ENCODE results near the gene SAMM50. TPM values are rescaled to one million over a fixed set of nuclear protein-coding genes. Genes with fewer than 3 reads are reported as not detected.

SAMM50 gene
- total RNA-seq, 1 donor from 2014 or later, result 60.5 TPM

DNA sequence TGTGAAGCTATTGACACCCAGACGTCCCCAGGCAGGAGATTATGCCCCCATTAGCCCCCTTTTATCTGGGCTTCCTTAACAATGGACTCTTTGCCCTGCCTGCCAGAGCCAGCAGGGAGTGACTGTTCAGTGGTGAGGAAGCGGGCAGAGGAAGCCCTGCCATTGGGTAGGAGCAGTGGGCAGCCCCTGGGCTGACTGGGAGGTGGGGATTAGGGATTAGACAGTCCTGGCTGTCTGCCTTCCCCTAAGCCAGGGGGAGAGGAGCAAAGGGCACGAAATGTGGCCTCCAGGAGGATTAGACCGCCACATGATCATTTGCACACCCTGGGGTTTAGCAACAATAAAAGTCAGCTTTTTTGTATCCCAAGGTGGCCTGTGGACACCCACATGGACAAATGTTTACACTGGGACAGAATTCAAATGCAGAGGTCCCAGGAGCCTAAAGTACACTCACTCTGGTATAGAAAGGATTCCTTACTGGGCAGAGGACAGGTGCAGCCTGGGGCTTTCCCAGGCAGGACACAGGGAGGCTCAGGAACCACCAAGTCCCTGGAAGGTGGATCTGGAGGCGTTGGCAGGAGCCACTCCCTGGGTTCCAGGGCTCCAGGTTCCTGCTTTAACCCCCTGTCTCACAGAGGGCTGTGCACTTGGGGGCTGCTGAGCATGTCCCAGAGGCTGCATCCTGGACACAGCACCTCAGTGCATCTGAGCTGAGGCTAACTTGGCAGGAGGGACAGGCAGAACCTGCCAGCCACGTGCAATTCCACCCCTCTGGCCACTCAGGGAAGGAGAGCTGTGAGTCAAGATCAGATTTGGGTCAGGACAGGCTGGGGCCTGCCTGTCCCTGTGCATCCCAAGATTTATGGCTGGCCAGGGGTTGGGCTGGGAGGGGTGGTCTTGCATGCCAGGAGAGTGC lies 29.6 kb upstream of the SAMM50 start:
- Mint-ChIP-seq H3K4me1 (peaks cover 3% of the 10 kb centered on the region), H3K36me3 (ENCODE audit: low read depth) (no peaks in the 10 kb centered on the region), H3K4me3 (peak overlapping the region; percentile 63), H3K9me3 (no peaks in the 10 kb centered on the region), H3K27me3 (peaks cover 12% of the 10 kb centered on the region), H3K27ac (no peak overlapping the region)
- intact Hi-C loops (cut with micrococcal nuclease), result no loop called here
- DNase-seq, result no peak

DNA sequence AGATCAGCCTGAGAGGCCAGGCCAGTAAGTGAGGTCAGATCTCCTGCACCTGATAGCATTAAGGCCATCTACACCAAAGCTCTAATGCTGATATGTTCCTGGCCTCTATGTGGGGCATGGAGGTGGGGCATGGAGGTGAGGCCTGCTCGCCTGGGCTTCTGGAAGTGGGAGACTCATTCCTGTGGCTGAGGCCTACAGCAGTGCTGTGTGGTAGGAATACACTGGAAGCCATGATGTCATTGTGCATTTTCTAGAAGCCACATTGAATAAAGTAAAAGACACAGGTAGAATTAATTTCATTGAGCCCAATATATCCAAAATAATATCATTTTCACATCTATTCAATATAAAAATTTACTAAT lies 28.9 kb upstream of the SAMM50 start:
- DNase-seq, result no peak
- Mint-ChIP-seq H3K27me3 (peaks cover 10% of the 10 kb centered on the region), H3K4me1 (peaks cover 3% of the 10 kb centered on the region), H3K9me3 (no peaks in the 10 kb centered on the region), H3K4me3 (no peak overlapping the region), H3K27ac (no peak overlapping the region), H3K36me3 (ENCODE audit: low read depth) (no peaks in the 10 kb centered on the region)
- intact Hi-C loops (cut with micrococcal nuclease), result no loop called here

DNA sequence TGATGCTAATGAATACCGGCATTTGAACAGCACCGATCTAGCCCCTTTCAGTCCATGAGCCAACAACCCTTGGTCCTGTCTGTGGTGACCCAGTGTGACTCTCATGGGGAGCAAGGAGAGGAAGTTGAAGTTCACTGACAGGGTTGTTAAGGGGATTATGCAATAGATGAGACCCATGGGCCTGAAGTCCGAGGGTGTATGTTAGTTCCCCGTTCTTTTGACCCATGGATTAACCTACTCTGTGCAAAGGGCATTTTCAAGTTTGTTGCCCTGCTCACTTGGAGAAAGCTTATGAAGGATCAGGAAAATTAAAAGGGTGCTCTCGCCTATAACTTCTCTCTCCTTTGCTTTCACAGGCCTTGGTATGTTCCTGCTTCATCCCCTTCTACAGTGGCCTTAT lies 26.8 kb upstream of the SAMM50 start:
- Mint-ChIP-seq H3K27me3 (peaks cover 7% of the 10 kb centered on the region), H3K36me3 (ENCODE audit: low read depth) (no peaks in the 10 kb centered on the region), H3K27ac (no peak overlapping the region), H3K9me3 (no peaks in the 10 kb centered on the region), H3K4me1 (no peaks in the 10 kb centered on the region), H3K4me3 (no peak overlapping the region)
- no peak for DNase-seq
- intact Hi-C loops (cut with micrococcal nuclease), result no loop called here

DNA sequence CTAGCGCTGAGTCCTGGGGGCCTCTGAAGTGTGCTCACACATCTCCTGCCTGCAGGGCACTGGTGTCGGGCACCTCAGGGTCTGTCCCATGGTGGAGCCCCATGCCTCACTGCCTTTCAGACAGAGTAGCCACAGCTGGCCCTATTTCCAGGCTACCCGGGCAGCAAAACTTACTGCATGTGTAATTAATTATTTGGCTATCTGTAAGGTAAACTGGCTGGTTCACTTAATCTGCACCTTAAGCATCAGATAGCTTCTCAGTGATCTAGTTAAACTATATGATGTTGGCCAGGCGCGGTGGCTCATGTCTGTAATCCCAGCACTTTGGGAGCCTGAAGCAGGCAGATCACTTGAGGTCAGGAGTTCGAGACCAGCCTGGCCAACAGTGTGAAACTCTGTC lies 26.3 kb upstream of the SAMM50 start:
- intact Hi-C loops (cut with micrococcal nuclease), result no loop called here
- no peak overlapping the region for H3K4me3 Mint-ChIP-seq
- H3K9me3 Mint-ChIP-seq, result no peaks in the 10 kb centered on the region
- no peaks in the 10 kb centered on the region for H3K4me1 Mint-ChIP-seq
- H3K36me3 Mint-ChIP-seq (ENCODE audit: low read depth), result no peaks in the 10 kb centered on the region
- H3K27me3 Mint-ChIP-seq, result peaks cover 7% of the 10 kb centered on the region
- DNase-seq, result no peak
- no peak overlapping the region for H3K27ac Mint-ChIP-seq

GRCh38 chr22:43931771-43932170 lies 23.5 kb upstream of the SAMM50 start:
- no peak overlapping the region for H3K27ac Mint-ChIP-seq
- no peak overlapping the region for H3K4me3 Mint-ChIP-seq

GRCh38 chr22:43941449-43941848 lies 13.8 kb upstream of the SAMM50 start:
- intact Hi-C loops (cut with micrococcal nuclease), result no loop called here
- no peak overlapping the region for H3K4me3 Mint-ChIP-seq
- DNase-seq, result no peak
- no peaks in the 10 kb centered on the region for H3K4me1 Mint-ChIP-seq
- no peaks in the 10 kb centered on the region for H3K9me3 Mint-ChIP-seq
- H3K27ac Mint-ChIP-seq, result no peak overlapping the region
- no peaks in the 10 kb centered on the region for H3K36me3 Mint-ChIP-seq (ENCODE audit: low read depth)
- H3K27me3 Mint-ChIP-seq, result peaks cover 3% of the 10 kb centered on the region

More at GRCh38 chr22:43931771-43932170, 23.5 kb upstream of the SAMM50 start:
- intact Hi-C loops (cut with micrococcal nuclease), result no loop called here
- H3K9me3 Mint-ChIP-seq, result no peaks in the 10 kb centered on the region
- H3K27me3 Mint-ChIP-seq, result peaks cover 2% of the 10 kb centered on the region
- no peak for DNase-seq
- H3K4me1 Mint-ChIP-seq, result no peaks in the 10 kb centered on the region
- no peaks in the 10 kb centered on the region for H3K36me3 Mint-ChIP-seq (ENCODE audit: low read depth)

DNA sequence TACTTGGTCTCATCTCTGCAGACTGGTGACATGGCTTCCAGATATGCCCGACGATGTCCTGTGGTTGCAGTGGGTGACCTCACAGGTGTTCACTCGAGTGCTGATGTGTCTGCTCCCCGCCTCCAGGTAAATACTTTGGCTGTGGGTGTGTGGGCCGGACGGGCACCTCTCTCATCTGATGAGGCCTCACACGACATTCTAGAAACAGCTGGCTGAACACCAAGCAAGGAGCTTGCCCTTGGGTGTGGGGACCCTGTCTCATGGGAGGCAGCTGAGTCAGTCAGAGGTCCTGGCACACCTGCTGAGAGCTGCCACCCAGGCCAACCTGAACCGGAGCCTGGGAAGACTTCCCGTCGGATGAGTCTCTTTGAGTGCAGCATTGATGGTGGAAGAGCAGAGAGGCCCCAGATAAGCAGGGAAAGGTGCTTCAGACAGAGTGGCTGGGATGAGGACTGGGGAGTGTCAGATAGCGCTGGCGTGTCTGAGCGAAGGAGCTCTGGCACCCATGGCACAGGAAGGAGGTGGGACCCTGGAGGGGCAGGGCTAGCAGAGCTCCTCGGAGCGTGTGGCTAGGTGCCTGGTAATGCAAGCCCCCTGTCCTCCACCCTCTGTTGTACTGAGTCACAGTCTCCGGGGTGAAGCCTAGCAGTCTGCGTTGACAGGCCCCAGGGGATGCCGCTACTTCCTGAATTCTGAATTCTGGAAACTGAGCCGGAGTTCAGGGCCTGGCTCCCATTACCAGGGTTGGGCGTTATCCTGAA lies 10.4 kb upstream of the SAMM50 start:
- H3K27me3 Mint-ChIP-seq, result peaks cover 3% of the 10 kb centered on the region
- H3K27ac Mint-ChIP-seq, result no peak overlapping the region
- H3K4me3 Mint-ChIP-seq, result no peak overlapping the region
- intact Hi-C loops (cut with micrococcal nuclease), result no loop called here
- no peaks in the 10 kb centered on the region for H3K4me1 Mint-ChIP-seq
- no peaks in the 10 kb centered on the region for H3K9me3 Mint-ChIP-seq
- H3K36me3 Mint-ChIP-seq (ENCODE audit: low read depth), result no peaks in the 10 kb centered on the region
- no peak for DNase-seq

- H3K36me3 Mint-ChIP-seq (ENCODE audit: low read depth), result no peaks in the 10 kb centered on the region
- H3K4me3 Mint-ChIP-seq, result no peak overlapping the region
- peaks cover 3% of the 10 kb centered on the region for H3K27me3 Mint-ChIP-seq
- intact Hi-C loops (cut with micrococcal nuclease), result loop anchor here (1.0 kb wide), 1 partner anchor 63 kb away; no protein-coding TSS in a partner anchor
- no peaks in the 10 kb centered on the region for H3K4me1 Mint-ChIP-seq
- no peaks in the 10 kb centered on the region for H3K9me3 Mint-ChIP-seq
- peak overlapping the region; percentile 16 for H3K27ac Mint-ChIP-seq
- peak; percentile 92 for DNase-seq
Measured at GRCh38 chr22:43945632-43946383, 9.4 kb upstream of the SAMM50 start.

DNA sequence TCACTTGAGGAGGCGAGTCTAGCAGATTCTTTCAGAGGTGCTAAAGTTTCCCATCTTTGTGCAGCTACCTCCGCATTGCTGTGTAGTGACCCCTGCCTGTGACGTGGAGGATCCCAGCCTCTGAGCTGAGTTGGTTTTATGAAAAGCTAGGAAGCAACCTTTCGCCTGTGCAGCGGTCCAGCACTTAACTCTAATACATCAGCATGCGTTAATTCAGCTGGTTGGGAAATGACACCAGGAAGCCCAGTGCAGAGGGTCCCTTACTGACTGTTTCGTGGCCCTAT lies 8.9 kb upstream of the SAMM50 start:
- H3K27ac Mint-ChIP-seq, result no peak overlapping the region
- H3K4me3 Mint-ChIP-seq, result no peak overlapping the region
- intact Hi-C loops (cut with micrococcal nuclease), result loop anchor here (1.0 kb wide), 1 partner anchor 63 kb away; no protein-coding TSS in a partner anchor
- no peaks in the 10 kb centered on the region for H3K36me3 Mint-ChIP-seq (ENCODE audit: low read depth)
- H3K9me3 Mint-ChIP-seq, result no peaks in the 10 kb centered on the region
- H3K27me3 Mint-ChIP-seq, result peaks cover 3% of the 10 kb centered on the region
- no peak for DNase-seq
- no peaks in the 10 kb centered on the region for H3K4me1 Mint-ChIP-seq

- no peak overlapping the region for H3K4me3 Mint-ChIP-seq
- intact Hi-C loops (cut with micrococcal nuclease), result no loop called here
- H3K9me3 Mint-ChIP-seq, result no peaks in the 10 kb centered on the region
- H3K36me3 Mint-ChIP-seq (ENCODE audit: low read depth), result no peaks in the 10 kb centered on the region
- H3K27me3 Mint-ChIP-seq, result peaks cover 2% of the 10 kb centered on the region
- H3K27ac Mint-ChIP-seq, result no peak overlapping the region
- no peak for DNase-seq
- H3K4me1 Mint-ChIP-seq, result peaks cover under 1% of the 10 kb centered on the region
Measured at GRCh38 chr22:43948836-43949406, 6.3 kb upstream of the SAMM50 start.

- H3K27me3 Mint-ChIP-seq, result no peaks in the 10 kb centered on the region
- H3K4me3 Mint-ChIP-seq, result no peak overlapping the region
- no peaks in the 10 kb centered on the region for H3K9me3 Mint-ChIP-seq
- intact Hi-C loops (cut with micrococcal nuclease), result no loop called here
- peaks cover under 1% of the 10 kb centered on the region for H3K36me3 Mint-ChIP-seq (ENCODE audit: low read depth)
- H3K27ac Mint-ChIP-seq, result no peak overlapping the region
- DNase-seq, result no peak
- H3K4me1 Mint-ChIP-seq, result peaks cover 14% of the 10 kb centered on the region
Measured at GRCh38 chr22:43951391-43951790, 3.9 kb upstream of the SAMM50 start.

- Mint-ChIP-seq H3K4me3 (no peak overlapping the region), H3K36me3 (ENCODE audit: low read depth) (peaks cover 2% of the 10 kb centered on the region), H3K27ac (no peak overlapping the region), H3K4me1 (peaks cover 20% of the 10 kb centered on the region), H3K9me3 (no peaks in the 10 kb centered on the region), H3K27me3 (no peaks in the 10 kb centered on the region)
- DNase-seq, result no peak
- intact Hi-C loops (cut with micrococcal nuclease), result no loop called here
Measured at GRCh38 chr22:43951966-43952365, 3.3 kb upstream of the SAMM50 start.

- Mint-ChIP-seq H3K36me3 (ENCODE audit: low read depth) (peaks cover 5% of the 10 kb centered on the region), H3K4me3 (peak overlapping the region; percentile 96), H3K27me3 (no peaks in the 10 kb centered on the region), H3K4me1 (peaks cover 22% of the 10 kb centered on the region), H3K9me3 (no peaks in the 10 kb centered on the region), H3K27ac (peak overlapping the region; percentile 94)
- DNase-seq, result no peak
- intact Hi-C loops (cut with micrococcal nuclease), result no loop called here
Measured at GRCh38 chr22:43953988-43954785, 1.1 kb upstream of the SAMM50 start.

Measured in activated CD4-positive, alpha-beta T cell treated with anti-CD3 and anti-CD28 coated beads, Interleukin-2, amount 10 ng/mL, durations not matched to agents 24 days and 14 days (primary cell).